ENCODE results near the gene MIS12.
A peak's percentile ranks its signal among the peaks of the same experiment; 100 is the strongest.

MIS12 gene

GRCh38 chr17:5486206-5487124 lies at the start of gene MIS12:
Gene MIS12, plus strand, starts transcription at chr17:5486566. Its CDS starts 2,297 bp downstream, at chr17:5488863.
- peak; percentile 98 for DNase-seq

GRCh38 chr17:5437721-5438317 lies 48.5 kb upstream of the MIS12 start:
- DNase-seq: no peak

GRCh38 chr17:5438716-5439445 lies 47.5 kb upstream of the MIS12 start, which contains the start of gene C1QBP:
Gene C1QBP, minus strand, starts transcription at chr17:5439155. Its CDS starts 82 bp downstream, at chr17:5439073.
- peak; percentile 94 for DNase-seq

GRCh38 chr17:5439446-5439764 lies 47.0 kb upstream of the MIS12 start:
- DNase-seq: no peak

- no peak for DNase-seq
These were observed 42.6 kb upstream of the MIS12 start for GRCh38 chr17:5443728-5444127.

- no peak for DNase-seq
These were observed 42.2 kb upstream of the MIS12 start for GRCh38 chr17:5444209-5444608.

GRCh38 chr17:5446786-5447185 lies 39.6 kb upstream of the MIS12 start:
- no peak for DNase-seq

- no peak for DNase-seq
These were observed 21.5 kb upstream of the MIS12 start for GRCh38 chr17:5464717-5465507.

- DNase-seq: no peak
These were observed 20.1 kb upstream of the MIS12 start for GRCh38 chr17:5466295-5466694.

- no peak for DNase-seq
These were observed 18.9 kb upstream of the MIS12 start for GRCh38 chr17:5467416-5467815.

- DNase-seq: no peak
These were observed 18.3 kb upstream of the MIS12 start for GRCh38 chr17:5468075-5468473.

GRCh38 chr17:5472511-5472910 lies 13.9 kb upstream of the MIS12 start:
- no peak for DNase-seq

GRCh38 chr17:5473906-5474305 lies 12.5 kb upstream of the MIS12 start:
- no peak for DNase-seq

- no peak for DNase-seq
These were observed 7.4 kb upstream of the MIS12 start for GRCh38 chr17:5478992-5479391.

GRCh38 chr17:5480962-5481361 lies 5.4 kb upstream of the MIS12 start:
- no peak for DNase-seq

- no peak for DNase-seq
These were observed 4.9 kb upstream of the MIS12 start for GRCh38 chr17:5481451-5481850.

- no peak for DNase-seq
These were observed 828 bp upstream of the MIS12 start, which contains the start of gene DERL2 for GRCh38 chr17:5485270-5486205. Gene DERL2, minus strand, starts transcription at chr17:5486178. Its CDS starts 17 bp downstream, at chr17:5486161.

- no peak for DNase-seq
These were observed 2.4 kb downstream of the MIS12 start for GRCh38 chr17:5488752-5489151.

- no peak for DNase-seq
These were observed 6.6 kb downstream of the MIS12 start for GRCh38 chr17:5492970-5493369.

- DNase-seq: no peak
These were observed 13.3 kb downstream of the MIS12 start for GRCh38 chr17:5499476-5500231.

GRCh38 chr17:5500247-5500588 lies 13.9 kb downstream of the MIS12 start:
- DNase-seq: no peak
